HCT116 (cell line): ENCODE results near the gene UMOD. TPM values are rescaled to one million over a fixed set of nuclear protein-coding genes. Genes with fewer than 3 reads are reported as not detected.

Experiments
- ATAC-seq: fragments of 200-7000 bp; cut with Tn5 transposase; 2 replicates; pipeline ENCODE4 v1.9.1; 2020; ENCODE audit warnings: mild to moderate bottlenecking, moderate library complexity
- BruUV-seq: library from RNA; stranded (reverse); fragments of 400-500 nt; replicated peaks from 2 replicates; lab custom pipeline; 2021; lab: Mats Ljungman, UMichigan
- CTCF ChIA-PET: fragments of 300-600 bp; sonication (Branson Sonifier 250); formaldehyde crosslinking; loops from one replicate; lab custom pipeline; 2021; ENCODE audit warnings: antibody characterized with exemption; lab: Charles Lee
- POLR2A ChIA-PET: fragments of 300-600, 350-600 bp; sonication (Branson Sonifier 250); formaldehyde crosslinking; loops from one replicate; lab custom pipeline; 2021; ENCODE audit warnings: antibody characterized with exemption; lab: Charles Lee
- RAD21 ChIA-PET, 2 experiments: fragments of 300-600 bp; sonication (Branson Sonifier 250); formaldehyde crosslinking; loops; one replicate each; lab custom pipeline; 2023; ENCODE audit warnings: low total read pairs in 2 of 2; ENCODE audit not compliant: uncharacterized antibody in 2 of 2, unreplicated experiment in 2 of 2, low non-redundant PET in 1 of 2; lab: Charles Lee
- DNase-seq: peaks from one replicate; pipeline ENCODE4 v3.0.0-alpha.2; 2010; ENCODE audit warnings: low read depth, low spot score
- H2AFZ ChIP-seq: fragments of 200-600 bp; shearing (Covaris generic), sonication (generic); 2 replicates; pipeline ENCODE4 v1.6.1; 2017; ENCODE audit warnings: low read depth, mixed run types, mixed read lengths, antibody characterized with exemption, low read length; ENCODE audit not compliant: poor library complexity, severe bottlenecking
- H3K27ac ChIP-seq: 2 replicates; pipeline ENCODE4 v1.5.1; 2012; ENCODE audit warnings: low read depth, low read length
- H3K27me3 ChIP-seq: fragments of 200-600 bp; sonication (generic); 2 replicates; pipeline ENCODE4 v1.6.1; 2016; ENCODE audit warnings: mixed run types, low read length, mixed read lengths; ENCODE audit not compliant: insufficient read depth
- H3K36me3 ChIP-seq, 2 experiments: fragments of 200-500 bp in 1 of 2; fragments of 200-600 bp in 1 of 2; sonication (Bioruptor generic) in 1 of 2; sonication (generic) in 1 of 2; 2 replicates each; pipeline versions ENCODE4 v1.5.1 to v1.6.1; 2014 to 2016; ENCODE audit warnings: low read length in 2 of 2, inconsistent platforms in 1 of 2, mixed read lengths in 1 of 2, mixed run types in 1 of 2; ENCODE audit not compliant: insufficient read depth in 2 of 2, control insufficient read depth in 1 of 2
- H3K4me1 ChIP-seq, 2 experiments: fragments of 200-600 bp in 1 of 2; sonication (generic) in 1 of 2; 2 replicates each; pipeline versions ENCODE4 v1.5.1 to v1.6.1; 2012 to 2017; ENCODE audit warnings: low read length in 2 of 2, inconsistent platforms in 1 of 2, mild to moderate bottlenecking in 1 of 2, mixed read lengths in 1 of 2, mixed run types in 1 of 2, moderate library complexity in 1 of 2; ENCODE audit not compliant: insufficient read depth in 2 of 2, control insufficient read depth in 1 of 2
- H3K4me2 ChIP-seq: fragments of 200-600 bp; sonication (generic); 2 replicates; pipeline ENCODE4 v1.6.1; 2017; ENCODE audit warnings: mixed run types, low read length, mixed read lengths
- H3K4me3 ChIP-seq, 2 experiments: fragments of 200-600 bp in 1 of 2; sonication (generic) in 1 of 2; replicated peaks in 1 of 2; 2 replicates each; pipeline ENCODE4 v1.5.1; 2011 to 2016; ENCODE audit warnings: low read length in 2 of 2, control low read depth in 1 of 2, low read depth in 1 of 2, mild to moderate bottlenecking in 1 of 2, mixed read lengths in 1 of 2, mixed run types in 1 of 2
- H3K79me2 ChIP-seq: fragments of 200-600 bp; sonication (generic); 2 replicates; pipeline ENCODE4 v1.6.1; 2017; ENCODE audit warnings: mild to moderate bottlenecking, mixed run types, low read length, moderate library complexity, mixed read lengths; ENCODE audit not compliant: insufficient read depth
- H3K9ac ChIP-seq: fragments of 200-600 bp; sonication (generic); 2 replicates; pipeline ENCODE4 v1.6.1; 2016; ENCODE audit warnings: low read length, mixed read lengths
- H3K9me2 ChIP-seq: fragments of 200-600 bp; sonication (generic), shearing (Covaris generic); 2 replicates; pipeline ENCODE4 v1.6.1; 2017; ENCODE audit warnings: mixed run types, mild to moderate bottlenecking, moderate library complexity; ENCODE audit not compliant: insufficient read depth
- H3K9me3 ChIP-seq, 2 experiments: fragments of 200-500 bp in 1 of 2; fragments of 200-600 bp in 1 of 2; sonication (Bioruptor generic) in 1 of 2; sonication (generic) in 1 of 2; 2 replicates each; pipeline ENCODE4 v1.6.1; 2014 to 2017; ENCODE audit warnings: low read length in 2 of 2, mixed read lengths in 2 of 2, inconsistent platforms in 1 of 2, low read depth in 1 of 2, mild to moderate bottlenecking in 1 of 2, mixed run types in 1 of 2, moderate library complexity in 1 of 2; ENCODE audit not compliant: control insufficient read depth in 1 of 2, insufficient read depth in 1 of 2
- H4K20me1 ChIP-seq: fragments of 200-600 bp; sonication (generic), shearing (Covaris generic); 2 replicates; pipeline ENCODE4 v1.6.1; 2017; ENCODE audit warnings: mixed run types, mild to moderate bottlenecking, moderate library complexity; ENCODE audit not compliant: insufficient read depth
- ATF3 ChIP-seq: IDR thresholded peaks from 2 replicates; pipeline ENCODE4 v1.6.1; 2012
- CBX3 ChIP-seq: IDR thresholded peaks from 2 replicates; pipeline ENCODE4 v1.6.1; 2012; ENCODE audit warnings: low read depth
- CEBPB ChIP-seq: IDR thresholded peaks from 2 replicates; pipeline ENCODE4 v1.6.1; 2012; ENCODE audit warnings: low read depth
- CTCF ChIP-seq, 3 experiments: fragments of 200-600 bp in 1 of 3; sonication (generic) in 1 of 3; IDR thresholded peaks in 2 of 3; conservative IDR thresholded peaks in 1 of 3; 2 replicates each; pipeline ENCODE4 v1.5.1; 2012 to 2017; ENCODE audit warnings: low read depth in 2 of 3, low read length in 2 of 3, antibody characterized with exemption in 1 of 3, borderline replicate concordance in 1 of 3, control low read depth in 1 of 3, mild to moderate bottlenecking in 1 of 3, mixed read lengths in 1 of 3, mixed run types in 1 of 3, moderate library complexity in 1 of 3; ENCODE audit not compliant: insufficient read depth in 1 of 3
- EGR1 ChIP-seq: IDR thresholded peaks from 2 replicates; pipeline ENCODE4 v1.6.1; 2012; ENCODE audit warnings: low read depth
- ELF1 ChIP-seq: IDR thresholded peaks from 2 replicates; pipeline ENCODE4 v1.6.1; 2012; ENCODE audit warnings: low read depth, borderline replicate concordance
- EZH2 ChIP-seq: fragments of 200-600 bp; sonication (generic); IDR thresholded peaks from 2 replicates; pipeline ENCODE4 v1.6.1; 2017; ENCODE audit warnings: antibody characterized with exemption, mixed run types
- EZH2phosphoT487 ChIP-seq: fragments of 200-600 bp; IDR thresholded peaks from 2 replicates; pipeline ENCODE4 v1.6.1; 2018; ENCODE audit warnings: antibody characterized with exemption, borderline replicate concordance
- JUND ChIP-seq: IDR thresholded peaks from 2 replicates; pipeline ENCODE4 v1.6.1; 2012
- MAX ChIP-seq: IDR thresholded peaks from 2 replicates; pipeline ENCODE4 v1.6.1; 2012
- POLR2A ChIP-seq: IDR thresholded peaks from 2 replicates; pipeline ENCODE4 v1.7.0; 2011; ENCODE audit warnings: borderline replicate concordance; ENCODE audit not compliant: insufficient read depth, insufficient read length; ENCODE audit errors: extremely low read depth
- POLR2AphosphoS5 ChIP-seq: IDR thresholded peaks from 2 replicates; pipeline ENCODE4 v1.6.1; 2011; ENCODE audit warnings: mild to moderate bottlenecking, low read depth, low read length, moderate library complexity
- RAD21 ChIP-seq: IDR thresholded peaks from 2 replicates; pipeline ENCODE4 v1.6.1; 2012; ENCODE audit warnings: low read depth, mild to moderate bottlenecking
- SRF ChIP-seq: IDR thresholded peaks from 2 replicates; pipeline ENCODE4 v1.6.1; 2012; ENCODE audit warnings: low read depth
- TCF7L2 ChIP-seq: IDR thresholded peaks from 2 replicates; pipeline ENCODE4 v1.7.0; 2011; ENCODE audit warnings: borderline replicate concordance, inconsistent platforms; ENCODE audit not compliant: insufficient read depth, insufficient read length; ENCODE audit errors: extremely low read depth
- YY1 ChIP-seq: IDR thresholded peaks from 2 replicates; pipeline ENCODE4 v1.6.1; 2011; ENCODE audit warnings: low read length, low read depth, moderate library complexity, mild to moderate bottlenecking; ENCODE audit not compliant: insufficient replicate concordance; ENCODE audit errors: extremely low read depth
- ZFX ChIP-seq: fragments of 450-650 bp; IDR thresholded peaks from 2 replicates; pipeline ENCODE4 v1.6.1; 2017
- ZNF274 ChIP-seq: fragments of 200-500 bp; sonication (Bioruptor generic); IDR thresholded peaks from 2 replicates; pipeline ENCODE4 v1.6.1; 2014; ENCODE audit warnings: mild to moderate bottlenecking, low read depth, low read length, inconsistent platforms
- intact Hi-C: fragments of 100-400 bp; cut with micrococcal nuclease; formaldehyde crosslinking; loops from 2 replicates; pipeline ENCODE4 v1.10.0; 2022
- total RNA-seq: library from RNA; stranded (reverse); gene quantifications from one replicate; pipeline ENCODE4 v1.2.1, GENCODE V29; 2021; ENCODE audit not compliant: unreplicated experiment

The UMOD gene
- total RNA-seq, 1 experiment from 2014 or later: not detected

GRCh38 chr16:20391045-20391444 lies 38.5 kb upstream of the UMOD start:
- Histone ChIP-seq H3K27ac (no peak overlapping the region), H3K4me2 (no peak overlapping the region), H3K9me2 (no peaks in the 10 kb centered on the region), H2AFZ (no peak overlapping the region), H3K79me2 (no peaks in the 10 kb centered on the region), H3K4me1 (no peaks in the 10 kb centered on the region), H3K36me3 (no peaks in the 10 kb centered on the region), H4K20me1 (no peaks in the 10 kb centered on the region), H3K27me3 (peaks cover 8% of the 10 kb centered on the region; the same call in 1 of the 2 replicates), H3K9me3 (no peaks in the 10 kb centered on the region), H3K9ac (no peak overlapping the region), H3K4me3 (no peak overlapping the region)
- ChIA-PET CTCF (no interaction called here), POLR2A (no interaction called here), RAD21 (no interaction called here)
- BruUV-seq: no TSS peak
- TF ChIP-seq CTCF (IDR thresholded peaks at IDR 0.05 in 2 of 3, conservative IDR thresholded peaks at IDR 0.05 in 1 of 3; ENCODE audit: borderline replicate concordance in 1 of 3, insufficient read depth in 1 of 3, low read depth in 2 of 3, low read length in 2 of 3) (no peak), EZH2phosphoT487 (no peak), JUND (no peak), SRF (no peak), TCF7L2 (no peak), ATF3 (no peak), EZH2 (no peak), POLR2A (no peak), ELF1 (no peak), ZFX (no peak), ZNF274 (no peak), EGR1 (no peak), CEBPB (no peak), MAX (no peak), RAD21 (no peak), YY1 (no peak), POLR2AphosphoS5 (no peak), CBX3 (no peak)
- ATAC-seq (no peak), DNase-seq (no peak)
- intact Hi-C loops: no loop called here
